Endothelial cell of umbilical vein (primary cell): ENCODE data around the gene TWF2. TPM values are rescaled to one million over a fixed set of nuclear protein-coding genes. Genes with fewer than 3 reads are reported as not detected.

ENCODE experiments used
- BruUV-seq: library from RNA; stranded (reverse); fragments of 400-500 nt; replicated peaks from 2 replicates; lab custom pipeline; 2021; lab: Mats Ljungman, UMichigan
- CTCF ChIA-PET: fragments of 300-600, 350-600 bp; sonication (Branson Sonifier 250); formaldehyde crosslinking; loops from one replicate; lab custom pipeline; 2021; ENCODE audit warnings: antibody characterized with exemption, inconsistent platforms; lab: Charles Lee
- POLR2A ChIA-PET: fragments of 300-600, 350-600 bp; sonication (Branson Sonifier 250); formaldehyde crosslinking; loops from one replicate; lab custom pipeline; 2021; ENCODE audit warnings: antibody characterized with exemption, inconsistent platforms; lab: Charles Lee
- DNase-seq: peaks from one replicate; pipeline ENCODE4 v3.0.0-alpha.2; 2011; ENCODE audit warnings: low read depth, low spot score
- FAIRE-seq: peaks from 2 replicates; lab custom pipeline; 2011; peaks lifted over from hg19 to GRCh38; lab: Jason Lieb, UNC
- H2AFZ ChIP-seq: 2 replicates; pipeline ENCODE4 v1.6.0; 2012; ENCODE audit warnings: low read depth, low read length, control low read depth, inconsistent platforms
- H3K27ac ChIP-seq: 2 replicates; pipeline ENCODE4 v1.5.1; 2011; ENCODE audit warnings: low read depth, mild to moderate bottlenecking, control low read depth, low read length, moderate library complexity; ENCODE audit not compliant: insufficient read depth
- H3K27me3 ChIP-seq, 2 experiments: 2 replicates each; pipeline versions ENCODE4 v1.6.0 to v1.6.1; 2011; ENCODE audit warnings: low read length in 2 of 2, mixed read lengths in 1 of 2; ENCODE audit not compliant: control insufficient read depth in 2 of 2, insufficient read depth in 2 of 2
- H3K36me3 ChIP-seq, 2 experiments: 2 replicates in 1 of 2; 3 replicates in 1 of 2; pipeline ENCODE4 v1.5.1; 2011; ENCODE audit warnings: low read length in 2 of 2, mild to moderate bottlenecking in 1 of 2, moderate library complexity in 1 of 2; ENCODE audit not compliant: control insufficient read depth in 2 of 2, insufficient read depth in 2 of 2; ENCODE audit errors: extremely low read depth in 1 of 2
- H3K4me1 ChIP-seq: 3 replicates; pipeline ENCODE4 v1.5.1; 2011; ENCODE audit warnings: mild to moderate bottlenecking, low read length; ENCODE audit not compliant: control insufficient read depth, insufficient read depth; ENCODE audit errors: extremely low read depth
- H3K4me2 ChIP-seq: 2 replicates; pipeline ENCODE4 v1.6.1; 2011; ENCODE audit warnings: low read length, control low read depth, mixed read lengths; ENCODE audit not compliant: insufficient read depth
- H3K4me3 ChIP-seq, 3 experiments: fragments of 200-600 bp in 1 of 3; sonication (generic), shearing (Covaris generic) in 1 of 3; replicated peaks in 1 of 3; 2 replicates each; pipeline ENCODE4 v1.5.1; 2011 to 2016; ENCODE audit warnings: control low read depth in 3 of 3, low read length in 3 of 3, mild to moderate bottlenecking in 2 of 3, inconsistent platforms in 1 of 3, low read depth in 1 of 3, moderate library complexity in 1 of 3; ENCODE audit not compliant: insufficient read depth in 1 of 3
- H3K79me2 ChIP-seq: 2 replicates; pipeline ENCODE4 v1.6.0; 2012; ENCODE audit warnings: low read length, inconsistent platforms; ENCODE audit not compliant: control insufficient read depth, insufficient read depth
- H3K9ac ChIP-seq: replicated peaks from 2 replicates; pipeline ENCODE3; 2011; ENCODE audit warnings: low read length, control low read depth; ENCODE audit not compliant: insufficient read depth; ENCODE audit errors: extremely low read depth
- H3K9me1 ChIP-seq: replicated peaks from 3 replicates; pipeline ENCODE4 v1.6.0; 2011; ENCODE audit warnings: mild to moderate bottlenecking, low read length; ENCODE audit not compliant: control insufficient read depth, insufficient read depth; ENCODE audit errors: extremely low read depth
- H3K9me3 ChIP-seq: replicated peaks from 2 replicates; pipeline ENCODE4 v1.5.1; 2012; ENCODE audit warnings: low read length, inconsistent platforms; ENCODE audit not compliant: control insufficient read depth, insufficient read depth
- H4K20me1 ChIP-seq: replicated peaks from 2 replicates; pipeline ENCODE3; 2011; ENCODE audit warnings: mild to moderate bottlenecking, low read length; ENCODE audit not compliant: control insufficient read depth, insufficient read depth; ENCODE audit errors: extremely low read depth
- EZH2 ChIP-seq: IDR thresholded peaks from 2 replicates; pipeline ENCODE4 v1.6.1; 2012; ENCODE audit warnings: borderline replicate concordance, low read depth, mild to moderate bottlenecking, moderate library complexity, low read length, inconsistent platforms; ENCODE audit not compliant: severe bottlenecking
- FOS ChIP-seq: IDR thresholded peaks from 2 replicates; pipeline ENCODE4 v1.6.1; 2011; ENCODE audit warnings: mild to moderate bottlenecking, low read length, moderate library complexity, borderline replicate concordance; ENCODE audit not compliant: insufficient read depth
- GATA2 ChIP-seq: IDR thresholded peaks from 2 replicates; pipeline ENCODE4 v1.7.0; 2011; ENCODE audit warnings: low read depth, mild to moderate bottlenecking, moderate library complexity, mixed read lengths, low read length; ENCODE audit not compliant: insufficient read length, insufficient read depth
- MAX ChIP-seq: IDR thresholded peaks from 2 replicates; pipeline ENCODE4 v1.6.1; 2011; ENCODE audit not compliant: insufficient read depth, insufficient read length
- MYC ChIP-seq: IDR thresholded peaks from one replicate; pipeline ENCODE4 v1.6.1; 2011; ENCODE audit warnings: mild to moderate bottlenecking, low read depth, low read length
- POLR2A ChIP-seq: IDR thresholded peaks from 2 replicates; pipeline ENCODE4 v1.6.1; 2012; ENCODE audit warnings: low read depth, mild to moderate bottlenecking, control low read depth, low read length
- POLR2AphosphoS5 ChIP-seq: IDR thresholded peaks from 2 replicates; pipeline ENCODE4 v1.6.1; 2012; ENCODE audit warnings: low read depth, mild to moderate bottlenecking, control low read depth, low read length, moderate library complexity; ENCODE audit not compliant: insufficient read depth
- dilution Hi-C: fragments of 300-500 bp; cut with MboI; formaldehyde crosslinking; loops from one replicate; pipeline ENCODE4 v1.15.0; 2019; ENCODE audit warnings: low sequenced_read_pairs; ENCODE audit not compliant: extremely low pct_ligation_motif_present
- intact Hi-C: fragments of 100-400 bp; cut with micrococcal nuclease; formaldehyde crosslinking; loops from one replicate; pipeline ENCODE4 v1.10.0; 2022
- polyA plus RNA-seq, 4 experiments: library from polyadenylated mRNA; depleted of rRNA in 3 of 4; stranded (reverse) in 3 of 4; unstranded in 1 of 4; fragments of >200 nt; gene quantifications; 2 replicates each; pipeline versions ENCODE4 v1.2.1 to v1.2.3, GENCODE V29; 2011 to 2012; ENCODE audit warnings: missing spikeins in 1 of 4
- total RNA-seq: library from RNA; stranded (reverse); gene quantifications from 2 replicates; pipeline ENCODE4 v1.2.3, GENCODE V29; 2021

Gene TWF2
- total and polyA plus RNA-seq, 2 donors (not counting 3 experiments of a cell fraction or from before 2014, with no cell fraction given), result 82.9 to 134 TPM

- TSS peak; percentile 93 for BruUV-seq
- CTCF ChIA-PET, result interaction anchor here (0.9 to 9.7 kb wide), 6 partner anchors 14 to 216 kb away, joined by 3 to 133 read pairs (median 5); no protein-coding TSS in a partner anchor
- H3K4me3 ChIP-seq, result no peak overlapping the region
- TF ChIP-seq POLR2A (no peak), MAX (no peak), MYC (no peak), POLR2AphosphoS5 (no peak), FOS (no peak), GATA2 (no peak), EZH2 (no peak)
- POLR2A ChIA-PET, result interaction anchor here (0.8 to 1.9 kb wide), 2 partner anchors 10 to 60 kb away, joined by 5 to 8 read pairs; partner anchors contain the start of gene WDR82
- intact Hi-C loops (loop anchor here (1.0 to 5.0 kb wide), 5 partner anchors 19 to 215 kb away; partner anchors contain the start of genes ALAS1, POC1A and WDR82), dilution Hi-C loops (no loop called here)
- no peak overlapping the region for H2AFZ ChIP-seq
- no peaks in the 10 kb centered on the region for H4K20me1 ChIP-seq
- no peak for FAIRE-seq
- H3K4me1 ChIP-seq, result peaks cover 32% of the 10 kb centered on the region
- no peaks in the 10 kb centered on the region for H3K79me2 ChIP-seq
- peaks cover 11 to 20% of the 10 kb centered on the region in 2 experiments for H3K36me3 ChIP-seq
- peak overlapping the region; percentile 97 for H3K27ac ChIP-seq
- peak overlapping the region; percentile 70 for H3K9ac ChIP-seq
- peak overlapping the region; percentile 66 for H3K4me2 ChIP-seq
- no peaks in the 10 kb centered on the region for H3K9me1 ChIP-seq
- no peaks in the 10 kb centered on the region for H3K9me3 ChIP-seq
- no peak for DNase-seq
- H3K27me3 ChIP-seq, result no peaks in the 10 kb centered on the region
Observed at GRCh38 chr3:52217409-52217805, 21.6 kb downstream of the TWF2 start.
